ENCODE data around the gene RALB. TPM values are rescaled to one million over a fixed set of nuclear protein-coding genes. Genes with fewer than 3 reads are reported as not detected.

The RALB gene
- total and polyA plus RNA-seq, 7 donors = 25.6 to 72.3 (median 38.1) TPM

GRCh38 chr2:120317916-120318315, 65.3 kb downstream of the RALB start:
- TF ChIP-seq CTCF (IDR thresholded peaks at IDR 0.05) = no peak
- H3K4me1 ChIP-seq = peaks cover 3% of the 10 kb centered on the region
- H3K36me3 ChIP-seq (ENCODE audit: insufficient read depth in 1 of 2, low read depth in 1 of 2) = no peaks in the 10 kb centered on the region
- no peak overlapping the region for H3K4me3 ChIP-seq
- H3K27ac ChIP-seq = no peak overlapping the region
- DNase-seq (no peak), ATAC-seq (no peak)
- 94 to 98% (median 94%) methylated on average over 8 of the region's 8 CpGs for WGBS, 3 donors
- no peaks in the 10 kb centered on the region for H3K9me3 ChIP-seq
- intact Hi-C loops (cut with DNase I) = loop anchor here in 1 of 2 donors (10.0 kb wide), 1 partner anchor 213 kb away; no protein-coding TSS in a partner anchor
- H3K27me3 ChIP-seq (ENCODE audit: insufficient read depth in 3 of 3, low read length in 2 of 3) = no peaks in the 10 kb centered on the region

GRCh38 chr2:120318626-120319025, 66.0 kb downstream of the RALB start:
- WGBS, 3 donors = 59 to 68% (median 63%) methylated on average over 8 of the region's 8 CpGs

DNA sequence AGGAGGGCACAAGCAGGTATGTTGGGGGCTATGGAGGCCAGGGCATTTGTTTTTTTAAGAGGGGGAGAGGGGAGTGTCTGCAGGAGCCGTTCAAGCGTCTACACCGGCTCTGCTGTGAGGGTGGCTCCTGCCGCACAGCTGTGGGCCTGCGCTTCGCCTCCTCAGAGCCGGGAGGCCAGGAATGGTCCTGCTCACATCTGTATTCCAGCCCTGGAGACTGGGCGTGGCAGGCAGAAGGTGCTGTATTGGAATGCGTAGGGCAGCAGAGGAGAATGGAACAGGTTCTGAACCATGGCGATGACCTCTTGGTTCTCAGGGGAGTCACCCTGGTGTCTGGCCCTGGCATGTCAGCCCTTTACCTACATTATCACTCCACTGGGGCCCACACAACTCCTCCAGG, 66.5 kb downstream of the RALB start:
- no peak for DNase-seq
- no peaks in the 10 kb centered on the region for H3K9me3 ChIP-seq
- no peak overlapping the region for H3K4me3 ChIP-seq
- ATAC-seq = no peak
- no peak overlapping the region for H3K27ac ChIP-seq
- WGBS, 3 donors = 66 to 86% (median 72%) methylated on average over 10 of the region's 10 CpGs
- H3K27me3 ChIP-seq (ENCODE audit: insufficient read depth in 3 of 3, low read length in 2 of 3) = no peaks in the 10 kb centered on the region
- intact Hi-C loops (cut with DNase I) = loop anchor here in 1 of 2 donors (10.0 kb wide), 1 partner anchor 214 kb away; no protein-coding TSS in a partner anchor
- TF ChIP-seq CTCF (IDR thresholded peaks at IDR 0.05) = no peak
- H3K4me1 ChIP-seq = peaks cover 3% of the 10 kb centered on the region
- no peaks in the 10 kb centered on the region for H3K36me3 ChIP-seq (ENCODE audit: insufficient read depth in 1 of 2, low read depth in 1 of 2)

More at GRCh38 chr2:120318626-120319025, 66.0 kb downstream of the RALB start:
- intact Hi-C loops (cut with DNase I) = loop anchor here in 1 of 2 donors (10.0 kb wide), 1 partner anchor 214 kb away; no protein-coding TSS in a partner anchor
- Histone ChIP-seq H3K36me3 (ENCODE audit: insufficient read depth in 1 of 2, low read depth in 1 of 2) (no peaks in the 10 kb centered on the region), H3K4me3 (no peak overlapping the region), H3K4me1 (peaks cover 3% of the 10 kb centered on the region), H3K27me3 (ENCODE audit: insufficient read depth in 3 of 3, low read length in 2 of 3) (no peaks in the 10 kb centered on the region), H3K9me3 (no peaks in the 10 kb centered on the region), H3K27ac (no peak overlapping the region)
- DNase-seq = peak; percentile 51 to 74
- TF ChIP-seq CTCF (IDR thresholded peaks at IDR 0.05) = no peak
- ATAC-seq = no peak

DNA sequence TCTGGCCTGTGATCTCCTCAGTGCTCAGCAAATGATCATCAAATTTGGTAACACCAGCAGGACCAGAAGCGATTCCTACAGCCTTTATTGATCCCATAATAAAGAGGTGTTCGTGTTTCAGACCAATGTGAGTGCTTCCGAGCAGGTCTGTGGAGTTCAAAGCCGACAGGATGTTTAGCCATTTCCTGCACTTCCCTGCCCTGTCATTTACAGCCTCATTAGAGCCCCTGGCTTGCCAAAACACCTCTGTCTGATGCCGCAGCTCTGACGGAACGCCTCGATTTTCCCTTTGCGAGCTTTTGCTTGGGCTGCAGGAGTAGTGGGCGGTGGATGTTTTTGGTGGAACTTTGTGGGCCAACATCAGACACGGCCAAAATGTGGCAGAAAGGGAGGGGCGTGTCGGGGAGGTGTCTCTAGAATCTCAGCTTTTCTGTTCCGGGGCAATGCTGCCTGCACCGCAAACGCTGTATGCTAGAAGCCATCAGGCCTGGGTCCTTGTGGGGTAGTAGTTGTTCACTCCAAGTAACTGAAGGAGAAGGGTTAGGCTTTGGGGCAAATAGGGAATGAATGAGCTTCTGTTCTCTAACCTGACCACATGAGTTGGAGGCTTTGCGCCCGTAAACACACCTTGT, 67.2 kb downstream of the RALB start:
- 79 to 81% (median 80%) methylated on average over 18 of the region's 18 CpGs for WGBS, 3 donors
- Histone ChIP-seq H3K4me1 (peaks cover 3% of the 10 kb centered on the region), H3K27ac (no peak overlapping the region), H3K9me3 (no peaks in the 10 kb centered on the region), H3K27me3 (ENCODE audit: insufficient read depth in 3 of 3, low read length in 2 of 3) (no peaks in the 10 kb centered on the region), H3K36me3 (ENCODE audit: insufficient read depth in 1 of 2, low read depth in 1 of 2) (no peaks in the 10 kb centered on the region), H3K4me3 (no peak overlapping the region)
- no peak for TF ChIP-seq CTCF (IDR thresholded peaks at IDR 0.05)
- DNase-seq (no peak), ATAC-seq (no peak)
- intact Hi-C loops (cut with DNase I) = loop anchor here in 1 of 2 donors (10.0 kb wide), 1 partner anchor 215 kb away; no protein-coding TSS in a partner anchor
